Vagina (tissue), 2 donors: ENCODE data around the gene MYO1E. TPM values are rescaled to one million over a fixed set of nuclear protein-coding genes. Genes with fewer than 3 reads are reported as not detected.

Source experiments
- DNase-seq, 2 donors: peaks; one replicate each; pipeline ENCODE4 v3.0.0-alpha.2; 2017; ENCODE audit errors: extremely low spot score in 2 of 2
- H3K27ac ChIP-seq: fragments of 200-600 bp; sonication (generic); one replicate; pipeline ENCODE4 v1.5.1; 2019
- H3K27me3 ChIP-seq: fragments of 200-600 bp; sonication (generic); one replicate; pipeline ENCODE4 v1.5.1; 2019
- H3K36me3 ChIP-seq, 2 donors: fragments of 200-600 bp; sonication (generic); one replicate each; pipeline ENCODE4 v1.5.1; 2017 to 2019
- H3K4me1 ChIP-seq: fragments of 200-600 bp; sonication (generic); one replicate; pipeline ENCODE4 v1.5.1; 2019
- H3K4me3 ChIP-seq, 2 donors: fragments of 200-600 bp; sonication (generic); 1 replicate in 1 of 2; 2 replicates in 1 of 2; pipeline ENCODE4 v1.5.1; 2016 to 2019
- H3K9me3 ChIP-seq: fragments of 200-600 bp; sonication (generic); one replicate; pipeline ENCODE4 v1.5.1; 2019
- CTCF ChIP-seq, 3 experiments: fragments of 450-650 bp in 2 of 3; fragments of 200-600 bp in 1 of 3; sonication (generic) in 1 of 3; IDR thresholded peaks; one replicate each; pipeline ENCODE4 v1.5.1; 2017 to 2019; ENCODE audit warnings: antibody characterized with exemption in 3 of 3, mild to moderate bottlenecking in 2 of 3, moderate library complexity in 2 of 3
- POLR2A ChIP-seq, 2 donors: fragments of 450-650 bp; IDR thresholded peaks; one replicate each; pipeline ENCODE4 v1.6.1; 2017; ENCODE audit warnings: antibody characterized with exemption in 2 of 2, mild to moderate bottlenecking in 2 of 2, moderate library complexity in 2 of 2
- POLR2AphosphoS5 ChIP-seq, 2 donors: sonication (generic); formaldehyde crosslinking; IDR thresholded peaks; one replicate each; pipeline ENCODE4 v1.9.0; 2017; ENCODE audit warnings: antibody characterized with exemption in 2 of 2, mild to moderate bottlenecking in 2 of 2, low read depth in 1 of 2; ENCODE audit not compliant: insufficient read depth in 1 of 2
- intact Hi-C: fragments of 100-400 bp; cut with DNase I; formaldehyde crosslinking; loops from one replicate; pipeline ENCODE4 v1.15.1; 2023
- total RNA-seq: library from RNA; depleted of rRNA; stranded (reverse); fragments of >200 nt; gene quantifications from one replicate; pipeline ENCODE4 v1.2.3, GENCODE V29; 2016

The MYO1E gene
- total RNA-seq, 1 donor from 2014 or later = 16.9 TPM

GRCh38 chr15:59174835-59175831, 197.5 kb downstream of the MYO1E start:
- intact Hi-C loops = no loop called here
- Histone ChIP-seq H3K9me3 (no peaks in the 10 kb centered on the region), H3K27me3 (no peaks in the 10 kb centered on the region), H3K4me1 (peaks cover 33% of the 10 kb centered on the region), H3K4me3 (no peak overlapping the region), H3K36me3 (peaks cover 0 to 3% of the 10 kb centered on the region in 2 donors), H3K27ac (peak overlapping the region; percentile 78)
- TF ChIP-seq CTCF (IDR thresholded peaks at IDR 0.05) (peak; percentile 18 to 65 (median 28)), POLR2A (IDR thresholded peaks at IDR 0.05) (no peak), POLR2AphosphoS5 (IDR thresholded peaks at IDR 0.05; ENCODE audit: insufficient read depth in 1 of 2, low read depth in 1 of 2) (peak in 1 of 2 donors; percentile 62)
- peak in 1 of 2 donors; percentile 81 for DNase-seq

- no peak for DNase-seq
- TF ChIP-seq CTCF (IDR thresholded peaks at IDR 0.05) = no peak
- no peak for TF ChIP-seq POLR2AphosphoS5 (IDR thresholded peaks at IDR 0.05; ENCODE audit: insufficient read depth in 1 of 2, low read depth in 1 of 2)
- TF ChIP-seq POLR2A (IDR thresholded peaks at IDR 0.05) = no peak
- intact Hi-C loops = no loop called here
- peaks cover 41% of the 10 kb centered on the region for H3K4me1 ChIP-seq
- H3K27ac ChIP-seq = peak overlapping the region; percentile 78
- peaks cover 0 to 3% of the 10 kb centered on the region in 2 donors for H3K36me3 ChIP-seq
- H3K27me3 ChIP-seq = no peaks in the 10 kb centered on the region
- no peak overlapping the region for H3K4me3 ChIP-seq
- no peaks in the 10 kb centered on the region for H3K9me3 ChIP-seq
Measured at GRCh38 chr15:59174151-59174834, 198.4 kb downstream of the MYO1E start.

GRCh38 chr15:59173194-59173593, 199.5 kb downstream of the MYO1E start:
- Histone ChIP-seq H3K36me3 (peaks cover 0 to 1% of the 10 kb centered on the region in 2 donors), H3K9me3 (no peaks in the 10 kb centered on the region), H3K27me3 (no peaks in the 10 kb centered on the region), H3K4me1 (peaks cover 52% of the 10 kb centered on the region), H3K27ac (no peak overlapping the region), H3K4me3 (no peak overlapping the region)
- no peak for DNase-seq
- TF ChIP-seq POLR2A (IDR thresholded peaks at IDR 0.05) (no peak), CTCF (IDR thresholded peaks at IDR 0.05) (no peak), POLR2AphosphoS5 (IDR thresholded peaks at IDR 0.05; ENCODE audit: insufficient read depth in 1 of 2, low read depth in 1 of 2) (no peak)
- intact Hi-C loops = no loop called here

GRCh38 chr15:59172289-59172901, 200.3 kb downstream of the MYO1E start:
- intact Hi-C loops = no loop called here
- no peaks in the 10 kb centered on the region for H3K9me3 ChIP-seq
- H3K4me1 ChIP-seq = peaks cover 53% of the 10 kb centered on the region
- no peaks in the 10 kb centered on the region for H3K27me3 ChIP-seq
- H3K27ac ChIP-seq = peak overlapping the region; percentile 91
- no peaks in the 10 kb centered on the region for H3K36me3 ChIP-seq
- no peak for DNase-seq
- H3K4me3 ChIP-seq = no peak overlapping the region
- TF ChIP-seq CTCF (IDR thresholded peaks at IDR 0.05) = no peak
- no peak for TF ChIP-seq POLR2A (IDR thresholded peaks at IDR 0.05)
- no peak for TF ChIP-seq POLR2AphosphoS5 (IDR thresholded peaks at IDR 0.05; ENCODE audit: insufficient read depth in 1 of 2, low read depth in 1 of 2)
